MG63 (cell line): ENCODE results near the gene DLG2. TPM values are rescaled to one million over a fixed set of nuclear protein-coding genes. Genes with fewer than 3 reads are reported as not detected.

Source experiments
- DNase-seq: peaks from one replicate; pipeline ENCODE4 v3.0.0-alpha.2; 2020
- H3K27me3 ChIP-seq: fragments of 250-450 bp; sonication (Bioruptor Pico); 2 replicates; pipeline ENCODE4 v1.5.1; 2020; ENCODE audit warnings: mild to moderate bottlenecking, moderate library complexity
- H3K36me3 ChIP-seq: fragments of 250-450 bp; sonication (Bioruptor Pico); 2 replicates; pipeline ENCODE4 v1.5.1; 2020; ENCODE audit warnings: mild to moderate bottlenecking, moderate library complexity
- H3K4me3 ChIP-seq: fragments of 250-450 bp; sonication (Bioruptor Pico); 2 replicates; pipeline ENCODE4 v1.5.1; 2020; ENCODE audit warnings: mild to moderate bottlenecking, moderate library complexity
- H3K9me3 ChIP-seq: fragments of 250-450 bp; sonication (Bioruptor Pico); 2 replicates; pipeline ENCODE4 v1.5.1; 2020; ENCODE audit warnings: mild to moderate bottlenecking, moderate library complexity
- total RNA-seq: library from RNA; depleted of rRNA; stranded (reverse); fragments of >200 nt; shearing (Covaris generic); gene quantifications from 2 replicates; pipeline ENCODE4 v1.2.3, GENCODE V29; 2014; ENCODE audit warnings: low replicate concordance

DLG2 gene
- total RNA-seq, 1 experiment from 2014 or later = 0.10 TPM

- no peaks in the 10 kb centered on the region for H3K9me3 ChIP-seq
- H3K27me3 ChIP-seq = no peaks in the 10 kb centered on the region
- H3K36me3 ChIP-seq = no peaks in the 10 kb centered on the region
- no peak for DNase-seq
- H3K4me3 ChIP-seq = no peak overlapping the region
Measured at GRCh38 chr11:83643115-83643514, 1984.0 kb downstream of the DLG2 start.

- Histone ChIP-seq H3K36me3 (no peaks in the 10 kb centered on the region), H3K27me3 (no peaks in the 10 kb centered on the region), H3K9me3 (no peaks in the 10 kb centered on the region), H3K4me3 (no peak overlapping the region)
- no peak for DNase-seq
Measured at GRCh38 chr11:83642500-83642899, 1984.6 kb downstream of the DLG2 start.

- Histone ChIP-seq H3K27me3 (no peaks in the 10 kb centered on the region), H3K4me3 (no peak overlapping the region), H3K36me3 (no peaks in the 10 kb centered on the region), H3K9me3 (no peaks in the 10 kb centered on the region)
- peak; percentile 0 for DNase-seq
Measured at GRCh38 chr11:83641511-83641910, 1985.6 kb downstream of the DLG2 start.

- no peaks in the 10 kb centered on the region for H3K36me3 ChIP-seq
- no peaks in the 10 kb centered on the region for H3K9me3 ChIP-seq
- H3K27me3 ChIP-seq = no peaks in the 10 kb centered on the region
- no peak for DNase-seq
- no peak overlapping the region for H3K4me3 ChIP-seq
Measured at GRCh38 chr11:83639995-83640758, 1987.0 kb downstream of the DLG2 start.

- Histone ChIP-seq H3K27me3 (no peaks in the 10 kb centered on the region), H3K36me3 (no peaks in the 10 kb centered on the region), H3K4me3 (no peak overlapping the region), H3K9me3 (no peaks in the 10 kb centered on the region)
- no peak for DNase-seq
Measured at GRCh38 chr11:83635166-83635565, 1992.0 kb downstream of the DLG2 start.

GRCh38 chr11:83630211-83630610 lies 1996.9 kb downstream of the DLG2 start:
- Histone ChIP-seq H3K36me3 (no peaks in the 10 kb centered on the region), H3K9me3 (no peaks in the 10 kb centered on the region), H3K4me3 (no peak overlapping the region), H3K27me3 (no peaks in the 10 kb centered on the region)
- no peak for DNase-seq

- Histone ChIP-seq H3K4me3 (no peak overlapping the region), H3K27me3 (no peaks in the 10 kb centered on the region), H3K36me3 (no peaks in the 10 kb centered on the region), H3K9me3 (no peaks in the 10 kb centered on the region)
- no peak for DNase-seq
Measured at GRCh38 chr11:83629775-83630174, 1997.4 kb downstream of the DLG2 start.

GRCh38 chr11:83628622-83629355 lies 1998.4 kb downstream of the DLG2 start:
- H3K9me3 ChIP-seq = no peaks in the 10 kb centered on the region
- no peaks in the 10 kb centered on the region for H3K36me3 ChIP-seq
- H3K27me3 ChIP-seq = no peaks in the 10 kb centered on the region
- no peak for DNase-seq
- no peak overlapping the region for H3K4me3 ChIP-seq

- H3K36me3 ChIP-seq = no peaks in the 10 kb centered on the region
- no peak for DNase-seq
- no peak overlapping the region for H3K4me3 ChIP-seq
- no peaks in the 10 kb centered on the region for H3K27me3 ChIP-seq
- H3K9me3 ChIP-seq = no peaks in the 10 kb centered on the region
Measured at GRCh38 chr11:83625336-83625735, 2001.8 kb downstream of the DLG2 start.

GRCh38 chr11:83617671-83618070 lies 2009.5 kb downstream of the DLG2 start:
- Histone ChIP-seq H3K27me3 (no peaks in the 10 kb centered on the region), H3K4me3 (no peak overlapping the region), H3K9me3 (no peaks in the 10 kb centered on the region), H3K36me3 (no peaks in the 10 kb centered on the region)
- no peak for DNase-seq

- Histone ChIP-seq H3K9me3 (no peaks in the 10 kb centered on the region), H3K36me3 (no peaks in the 10 kb centered on the region), H3K27me3 (no peaks in the 10 kb centered on the region; the same call in 1 of the 2 replicates), H3K4me3 (no peak overlapping the region)
- no peak for DNase-seq
Measured at GRCh38 chr11:83613767-83614121, 2013.4 kb downstream of the DLG2 start.

- H3K27me3 ChIP-seq = no peaks in the 10 kb centered on the region; the same call in 1 of the 2 replicates
Measured at GRCh38 chr11:83612891-83613766, 2014.0 kb downstream of the DLG2 start.

GRCh38 chr11:83611600-83611999 lies 2015.5 kb downstream of the DLG2 start:
- H3K36me3 ChIP-seq = no peaks in the 10 kb centered on the region
- no peaks in the 10 kb centered on the region; the same call in 1 of the 2 replicates for H3K27me3 ChIP-seq
- no peak overlapping the region for H3K4me3 ChIP-seq
- no peak for DNase-seq
- no peaks in the 10 kb centered on the region for H3K9me3 ChIP-seq

More at GRCh38 chr11:83612891-83613766, 2014.0 kb downstream of the DLG2 start:
- Histone ChIP-seq H3K36me3 (no peaks in the 10 kb centered on the region), H3K9me3 (no peaks in the 10 kb centered on the region), H3K4me3 (no peak overlapping the region)
- no peak for DNase-seq

GRCh38 chr11:83611031-83611430 lies 2016.1 kb downstream of the DLG2 start:
- Histone ChIP-seq H3K4me3 (no peak overlapping the region), H3K9me3 (no peaks in the 10 kb centered on the region), H3K36me3 (no peaks in the 10 kb centered on the region), H3K27me3 (no peaks in the 10 kb centered on the region; the same call in 1 of the 2 replicates)
- no peak for DNase-seq

- Histone ChIP-seq H3K4me3 (no peak overlapping the region), H3K36me3 (no peaks in the 10 kb centered on the region), H3K27me3 (no peaks in the 10 kb centered on the region; the same call in 1 of the 2 replicates), H3K9me3 (no peaks in the 10 kb centered on the region)
- no peak for DNase-seq
Measured at GRCh38 chr11:83609191-83609590, 2018.0 kb downstream of the DLG2 start.

- Histone ChIP-seq H3K27me3 (no peaks in the 10 kb centered on the region; the same call in 1 of the 2 replicates), H3K4me3 (no peak overlapping the region), H3K36me3 (no peaks in the 10 kb centered on the region), H3K9me3 (no peaks in the 10 kb centered on the region)
- DNase-seq = no peak
Measured at GRCh38 chr11:83608571-83608970, 2018.6 kb downstream of the DLG2 start.
